Ishikawa (cell line): ENCODE results near the gene P4HA3.

Experiments
- TAF1 ChIP-seq: IDR thresholded peaks from 2 replicates; pipeline ENCODE4 v1.6.1; 2012; ENCODE audit warnings: low read depth, mild to moderate bottlenecking
- TEAD4 ChIP-seq: IDR thresholded peaks from 2 replicates; pipeline ENCODE4 v1.6.1; 2012
- YY1 ChIP-seq: IDR thresholded peaks from 2 replicates; pipeline ENCODE4 v1.6.1; 2012; ENCODE audit warnings: low read depth

- TF ChIP-seq YY1 = no peak
- no peak for TF ChIP-seq TEAD4
- no peak for TF ChIP-seq TAF1
Observed at GRCh38 chr11:74265256-74265655, 46.2 kb downstream of the P4HA3 start.
